GM12892 (cell line): ENCODE data around the gene ANKRD10.

Source experiments
- POLR2A ChIP-seq: IDR thresholded peaks from 2 replicates; pipeline ENCODE4 v1.6.1; 2011; ENCODE audit warnings: low read depth, low read length, control low read depth
- POLR2AphosphoS5 ChIP-seq: IDR thresholded peaks from 2 replicates; pipeline ENCODE4 v1.6.1; 2011; ENCODE audit warnings: low read depth, low read length, control low read depth
- TAF1 ChIP-seq: IDR thresholded peaks from 2 replicates; pipeline ENCODE4 v1.6.1; 2011; ENCODE audit warnings: low read depth, mild to moderate bottlenecking, control low read depth, low read length, borderline replicate concordance

DNA sequence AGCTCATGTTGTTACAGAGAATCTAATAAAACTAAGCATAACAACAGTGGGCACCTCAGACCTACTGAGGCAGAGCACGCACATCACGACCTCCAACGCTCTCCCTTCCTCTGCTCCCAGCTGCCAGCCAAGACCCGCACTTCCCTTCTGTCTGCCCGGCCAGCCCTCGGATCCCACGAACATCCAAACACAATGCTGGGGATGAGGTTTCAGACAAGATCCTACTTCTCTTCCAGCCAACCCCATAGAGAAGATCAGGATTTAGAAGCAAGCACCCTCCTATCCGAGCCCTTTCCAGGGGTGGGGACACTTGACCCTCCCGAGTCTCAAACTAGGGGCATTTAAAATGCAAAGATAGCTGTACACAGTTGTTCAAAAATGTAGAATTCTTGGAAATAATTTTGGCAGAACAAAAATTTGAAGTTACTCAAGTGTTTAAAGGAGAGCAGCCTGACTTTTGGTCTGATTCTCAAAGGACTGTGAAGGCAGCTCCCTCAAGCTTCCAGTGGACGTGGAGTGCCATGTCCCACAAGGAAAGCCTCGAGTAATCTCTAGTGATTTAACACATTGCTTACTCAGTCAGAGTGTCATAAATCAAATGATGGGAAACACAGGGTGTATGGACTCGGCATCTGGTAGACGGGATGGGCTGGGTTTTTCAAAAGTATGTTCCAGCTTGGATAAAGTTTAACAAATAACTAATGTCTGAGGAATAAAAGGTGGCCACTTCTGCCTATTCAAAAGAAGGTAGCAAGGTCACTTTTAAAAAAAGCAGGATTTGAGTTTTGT, 32.8 kb downstream of the ANKRD10 start:
- TF ChIP-seq POLR2A: no peak
- no peak for TF ChIP-seq TAF1
- TF ChIP-seq POLR2AphosphoS5: no peak
